HTR-8/SVneo (cell line): ENCODE measurements around the gene PRKCI.
A peak's percentile ranks its signal among the peaks of the same experiment; 100 is the strongest.
"Not testable (repeated sequence)": the region's sequence is repeated elsewhere in the genome, so short reads cannot be mapped to it uniquely, and the experiment has no call there.

Experiments used
- DNase-seq: peaks from one replicate; pipeline ENCODE4 v3.0.0; 2011; ENCODE audit warnings: low spot score, mixed read lengths; ENCODE audit not compliant: insufficient read length
- FAIRE-seq: peaks from 2 replicates; lab custom pipeline; 2011; peaks lifted over from hg19 to GRCh38; lab: Jason Lieb, UNC

PRKCI gene

DNA sequence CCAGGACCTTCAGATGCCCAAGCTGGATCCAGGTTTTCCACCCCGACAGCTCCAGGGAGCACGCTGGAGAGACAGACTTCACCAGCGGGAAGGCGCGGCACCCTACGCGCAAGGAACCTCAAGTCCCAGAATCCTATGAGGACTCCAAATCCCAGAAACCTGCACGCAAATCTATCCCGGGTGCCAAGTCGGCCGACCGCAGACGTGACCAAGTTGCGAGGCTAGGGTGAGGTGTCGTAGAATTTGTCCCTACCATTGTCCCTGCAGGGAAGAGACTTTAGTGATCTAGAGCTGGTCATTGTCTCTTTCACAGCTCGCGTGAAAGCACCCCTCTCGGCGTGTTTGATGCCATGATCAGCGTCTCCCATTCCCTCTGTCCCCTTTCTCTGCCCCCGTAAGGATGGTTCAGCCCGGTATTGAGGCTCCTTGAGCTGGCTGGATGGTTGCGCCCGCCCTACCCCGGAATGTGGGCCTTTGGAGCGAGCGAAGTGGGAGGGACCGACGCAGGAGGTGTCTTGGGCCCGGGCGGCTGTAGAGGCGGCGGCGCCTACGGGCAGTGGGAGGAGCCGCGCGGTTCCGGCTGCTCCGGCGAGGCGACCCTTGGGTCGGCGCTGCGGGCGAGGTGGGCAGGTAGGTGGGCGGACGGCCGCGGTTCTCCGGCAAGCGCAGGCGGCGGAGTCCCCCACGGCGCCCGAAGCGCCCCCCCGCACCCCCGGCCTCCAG is at the start of gene PRKCI:
TSS of gene PRKCI (plus strand) at position 501 of the 723 bp plus-strand sequence. CDS start 246 bp downstream, outside the sequence.
- FAIRE-seq (peak; percentile 75), DNase-seq (peak; percentile 95)

DNA sequence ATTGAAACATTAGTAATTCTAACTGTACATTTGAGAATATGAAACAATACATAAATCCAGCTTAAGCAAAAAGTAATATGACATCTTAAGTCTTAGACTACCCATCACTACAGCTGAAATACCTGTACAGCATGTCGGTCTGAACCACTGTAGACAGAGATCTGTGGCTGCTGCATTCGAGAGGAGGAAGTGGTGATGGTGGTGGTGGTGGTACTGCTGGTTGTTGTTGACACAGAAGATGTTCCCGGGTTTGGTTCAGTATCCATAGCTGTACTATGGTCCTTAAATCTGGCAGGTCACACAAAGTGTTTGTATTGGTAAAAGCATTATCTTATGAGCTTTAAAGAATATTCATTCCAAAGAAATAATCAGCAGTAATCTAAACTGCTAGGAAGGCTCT is 43.6 kb upstream of the PRKCI start:
- no peak for FAIRE-seq
- DNase-seq = no peak

DNA sequence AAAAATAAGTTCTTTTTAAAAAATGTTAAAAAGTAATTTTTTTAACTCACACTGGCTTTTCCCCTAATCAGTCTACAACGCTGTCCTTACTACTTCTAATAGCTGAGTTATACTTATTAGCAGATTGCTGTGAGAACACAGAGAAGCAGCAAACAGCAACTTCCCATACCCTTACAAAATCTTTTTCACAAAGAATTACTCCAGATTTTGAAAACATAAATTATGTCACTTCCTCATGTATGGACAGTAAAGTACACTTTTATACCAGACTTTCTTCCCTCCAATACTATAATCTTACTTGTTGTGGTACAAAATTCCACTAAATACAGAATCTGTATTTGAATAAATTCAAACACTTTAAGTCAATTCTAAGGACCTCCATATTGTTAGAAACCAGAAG is 42.8 kb upstream of the PRKCI start:
- FAIRE-seq = no peak
- DNase-seq = no peak

DNA sequence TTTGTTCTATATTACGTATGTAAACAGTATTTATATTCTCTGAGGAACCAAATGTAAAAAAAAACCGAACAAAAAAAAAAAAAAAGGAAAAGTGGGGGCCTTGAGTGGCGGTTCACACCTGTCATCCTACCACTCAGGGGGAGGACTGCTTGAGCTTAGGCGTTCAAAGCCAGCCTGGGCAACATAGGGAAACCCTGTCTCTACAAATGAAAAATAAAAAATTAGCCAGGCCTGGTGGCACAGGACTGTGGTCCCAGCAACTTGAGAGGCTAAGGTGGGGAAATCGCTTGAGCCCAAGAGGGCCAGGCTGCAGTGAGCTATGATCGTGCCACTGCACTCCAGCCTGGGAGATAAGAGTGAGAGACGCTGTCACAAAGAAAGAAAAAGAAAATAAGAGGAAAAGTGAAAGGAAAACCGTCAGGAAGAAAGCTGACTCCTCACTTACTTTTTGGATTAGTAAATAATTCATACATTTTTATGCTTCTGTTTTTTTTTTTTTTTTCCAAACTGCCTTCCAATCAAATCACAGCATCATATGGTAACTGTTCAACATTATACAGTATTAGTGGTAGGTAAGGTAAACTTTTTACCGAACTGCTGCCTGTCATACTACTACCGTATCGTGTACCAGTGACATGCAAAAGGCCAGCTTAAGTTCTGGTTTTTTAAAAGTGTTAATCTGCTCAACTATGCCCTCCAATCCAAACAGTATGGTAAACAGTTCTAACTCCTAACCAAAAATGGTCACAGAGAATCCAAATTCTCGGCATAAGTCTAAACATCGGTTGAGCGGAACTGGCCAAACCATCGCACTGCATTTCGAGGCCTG is 41.9 kb upstream of the PRKCI start:
- no peak for DNase-seq
- FAIRE-seq = no peak

DNA sequence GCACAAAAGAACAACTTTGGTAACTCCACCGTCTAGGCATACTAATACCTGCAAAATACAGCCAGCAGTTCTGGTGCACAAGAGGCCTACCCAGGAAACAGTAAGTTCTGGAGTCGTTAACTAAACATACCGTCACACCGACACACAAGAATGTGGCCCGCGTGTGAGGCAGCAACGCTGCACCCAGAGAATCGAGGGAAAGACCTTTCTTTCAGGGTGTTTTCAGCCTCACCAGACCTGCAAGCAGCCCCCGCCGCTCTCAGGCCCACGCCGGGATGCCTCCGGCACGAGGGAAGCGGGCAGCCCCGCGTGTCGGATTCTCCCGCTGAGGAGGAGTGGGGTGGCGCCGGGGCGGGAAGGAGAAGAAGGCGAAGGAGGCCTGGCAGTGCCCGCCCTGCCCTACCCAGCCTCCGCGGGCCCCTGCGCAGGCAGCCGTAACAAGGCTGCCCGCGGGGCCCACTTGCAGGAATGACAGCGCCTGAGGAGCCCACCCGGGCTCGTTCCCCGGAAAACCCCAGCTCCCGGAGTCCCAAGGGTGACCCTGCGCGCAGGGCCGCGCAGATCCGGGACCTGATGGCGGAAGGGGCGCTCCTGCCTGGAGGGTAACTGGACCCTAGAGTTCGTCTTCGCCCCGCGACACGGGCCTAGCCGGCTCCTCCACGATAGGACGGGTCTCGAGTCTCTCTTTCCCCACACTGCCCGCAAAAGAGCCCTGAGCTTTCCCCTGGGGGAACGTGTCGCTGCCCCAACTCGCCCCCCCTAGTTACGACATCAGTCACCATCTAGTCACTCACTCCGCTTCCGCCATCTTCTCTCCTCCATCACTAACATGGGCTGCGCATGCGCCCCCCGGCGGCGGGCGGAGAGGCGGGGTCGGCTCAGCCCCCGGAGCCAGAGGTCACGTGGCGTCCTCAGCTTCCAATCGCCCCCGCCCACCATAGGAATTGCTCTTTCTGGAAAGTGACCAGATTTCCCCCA is 41.0 kb upstream of the PRKCI start, which contains the start of gene PHC3:
TSS of gene PHC3 (minus strand) at position 826 of the 978 bp plus-strand sequence. CDS start at position 808, 18 bp downstream.
- FAIRE-seq = peak; percentile 67
- DNase-seq = peak; percentile 98

DNA sequence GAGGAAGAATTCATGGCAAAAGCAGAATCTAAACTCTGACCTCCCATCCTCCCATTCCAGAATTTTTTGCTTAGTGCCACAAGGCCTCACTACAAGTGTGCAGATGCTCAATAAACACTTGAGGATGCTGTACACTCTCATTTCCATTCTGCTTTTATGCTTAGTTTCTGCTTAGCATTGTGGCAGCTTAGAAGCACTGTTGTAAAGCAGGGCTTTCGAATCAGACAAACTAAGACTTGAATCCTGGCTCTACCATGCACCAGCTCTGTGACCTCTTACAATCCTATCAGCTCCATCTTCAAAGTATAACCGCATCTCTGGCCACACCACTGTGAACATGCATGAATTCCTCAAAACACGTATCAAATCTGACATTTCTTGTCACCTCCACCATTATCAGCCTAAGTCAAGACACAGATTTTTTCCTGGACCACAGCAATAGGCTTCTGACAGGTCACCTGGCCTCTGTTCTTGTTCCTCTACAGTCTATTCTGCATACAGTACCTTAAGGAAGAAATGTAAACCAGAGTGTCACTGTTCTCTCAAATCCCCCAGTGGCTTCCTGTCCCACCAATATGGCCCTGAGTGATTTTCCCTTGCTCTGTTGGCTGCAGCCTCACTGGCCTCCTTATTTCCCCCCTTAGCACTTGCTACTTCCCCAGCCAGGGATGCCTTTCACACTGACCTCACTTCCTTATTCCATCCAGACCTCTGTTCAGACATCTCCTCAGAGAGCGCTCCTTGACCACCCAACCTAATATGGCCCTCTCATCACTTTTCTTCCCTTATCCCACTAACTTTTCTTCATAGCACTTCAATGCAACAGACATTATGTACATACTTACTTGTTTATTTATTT is 32.6 kb upstream of the PRKCI start:
- FAIRE-seq (no peak), DNase-seq (no peak)

DNA sequence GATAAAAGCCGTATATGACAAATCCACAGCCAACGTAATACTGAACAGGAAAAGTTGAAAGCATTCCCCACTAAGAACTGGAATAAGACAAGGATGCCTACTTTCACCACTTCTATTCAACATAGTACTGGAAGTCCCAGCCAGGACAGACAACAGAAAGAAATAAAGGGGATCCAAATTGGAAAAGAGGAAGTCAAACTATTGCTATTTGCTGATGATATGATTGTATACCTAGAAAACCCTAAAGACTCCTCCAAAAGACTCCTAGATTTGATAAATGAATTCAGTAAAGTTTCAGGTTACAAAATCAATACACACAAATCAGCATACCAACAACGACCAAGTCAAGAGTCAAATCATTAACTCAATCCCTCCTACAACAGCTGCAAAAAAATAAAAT is 26.5 kb upstream of the PRKCI start:
- FAIRE-seq, DNase-seq: not testable (repeated sequence)

DNA sequence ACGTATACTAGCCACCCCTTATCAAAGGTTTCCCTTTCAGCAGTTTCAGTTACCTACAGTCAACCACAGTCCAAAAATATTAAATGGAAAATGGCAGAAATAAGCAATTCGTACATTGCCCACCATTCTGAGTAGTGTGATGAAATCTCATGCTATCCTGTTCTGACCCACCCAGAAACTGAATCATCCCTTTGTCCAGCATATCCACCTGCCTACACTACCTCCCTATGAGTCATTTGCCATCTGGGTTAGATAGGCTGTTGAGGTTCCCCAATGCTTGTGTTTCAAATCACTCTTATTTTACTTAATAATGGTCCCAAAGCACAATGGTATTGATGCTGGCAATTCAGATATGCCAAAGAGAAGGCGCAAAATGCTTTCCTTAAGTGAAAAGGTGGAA is 25.4 kb upstream of the PRKCI start:
- FAIRE-seq (no peak), DNase-seq (no peak)

DNA sequence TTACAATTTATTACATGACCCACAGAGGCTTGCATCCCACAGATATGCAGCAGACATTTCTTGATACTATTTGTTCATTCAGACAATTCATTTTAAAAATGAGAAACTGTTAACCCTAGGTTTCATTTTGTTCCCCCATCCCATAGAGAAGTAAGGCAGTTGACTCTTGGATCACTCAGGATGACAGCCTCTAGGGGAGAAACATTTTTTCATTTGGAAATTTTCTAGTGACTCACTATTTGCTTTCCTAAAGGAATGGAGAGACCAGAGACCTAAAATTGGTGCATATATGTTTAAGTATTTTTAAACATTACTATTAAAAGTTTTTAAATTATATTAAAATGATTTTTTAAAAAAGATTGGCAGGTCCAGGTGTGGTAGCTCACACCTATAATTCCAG is 21.2 kb upstream of the PRKCI start:
- no peak for DNase-seq
- no peak for FAIRE-seq

DNA sequence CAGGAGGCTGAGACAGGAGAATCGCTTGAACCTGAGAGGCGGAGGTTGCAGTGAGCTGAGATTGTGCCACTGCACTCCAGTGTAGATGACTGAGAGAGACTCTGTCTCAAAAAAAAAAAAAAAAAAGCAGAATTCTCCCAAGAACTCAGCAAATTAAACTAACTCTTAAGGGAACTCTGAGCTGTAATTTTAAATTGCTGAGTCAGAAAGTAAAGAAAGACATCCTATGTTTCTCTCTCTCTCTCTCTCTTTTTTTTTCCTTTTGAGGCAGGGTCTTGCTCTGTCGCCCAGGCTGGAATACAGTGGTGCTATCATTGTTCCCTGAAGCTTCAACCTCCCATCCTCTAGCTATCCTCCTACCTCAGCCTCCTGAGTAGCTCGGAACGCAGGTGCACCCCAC is 20.7 kb upstream of the PRKCI start:
- DNase-seq = no peak
- FAIRE-seq = no peak

DNA sequence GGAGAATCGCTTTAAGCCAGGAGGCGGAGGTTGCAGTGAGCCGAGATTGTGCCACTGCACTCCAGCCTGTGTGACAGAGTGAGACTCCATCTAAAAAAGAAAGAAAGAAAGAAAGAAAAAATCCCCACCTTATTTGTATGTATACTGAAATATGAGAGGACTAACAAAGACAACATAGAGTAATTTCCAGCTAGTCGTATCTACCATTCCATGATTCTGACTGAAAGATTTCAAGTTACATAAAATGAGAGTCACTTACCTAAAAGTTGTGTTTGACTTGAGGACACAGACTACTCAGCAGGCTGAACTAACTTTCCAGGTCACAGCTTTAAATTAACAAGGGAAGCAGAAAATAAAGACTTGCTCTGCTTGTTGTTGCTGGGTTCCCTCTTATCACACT is 18.8 kb upstream of the PRKCI start:
- no peak for FAIRE-seq
- DNase-seq = no peak

DNA sequence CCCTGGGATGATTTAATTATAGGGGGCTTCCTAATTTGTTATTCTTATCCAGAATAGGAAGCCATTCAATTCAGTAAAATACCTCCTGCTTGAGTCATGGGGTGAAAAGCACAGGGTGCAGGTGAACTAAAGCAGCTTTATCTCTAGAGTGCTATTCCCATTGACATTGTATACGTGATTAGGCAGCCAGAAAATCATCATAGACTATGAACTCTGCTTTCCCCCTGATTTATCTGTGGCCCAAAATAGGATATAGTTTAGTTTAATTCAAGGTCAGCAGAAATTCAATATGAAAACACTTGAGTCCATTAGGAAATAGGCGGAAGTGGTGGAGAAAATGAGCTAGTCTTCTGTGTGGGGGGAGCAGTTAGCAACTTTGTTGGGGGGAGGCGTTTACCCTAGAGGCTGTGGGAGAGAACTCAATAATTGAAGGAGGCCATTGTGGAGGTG is 18.2 kb upstream of the PRKCI start:
- DNase-seq (no peak), FAIRE-seq (no peak)

DNA sequence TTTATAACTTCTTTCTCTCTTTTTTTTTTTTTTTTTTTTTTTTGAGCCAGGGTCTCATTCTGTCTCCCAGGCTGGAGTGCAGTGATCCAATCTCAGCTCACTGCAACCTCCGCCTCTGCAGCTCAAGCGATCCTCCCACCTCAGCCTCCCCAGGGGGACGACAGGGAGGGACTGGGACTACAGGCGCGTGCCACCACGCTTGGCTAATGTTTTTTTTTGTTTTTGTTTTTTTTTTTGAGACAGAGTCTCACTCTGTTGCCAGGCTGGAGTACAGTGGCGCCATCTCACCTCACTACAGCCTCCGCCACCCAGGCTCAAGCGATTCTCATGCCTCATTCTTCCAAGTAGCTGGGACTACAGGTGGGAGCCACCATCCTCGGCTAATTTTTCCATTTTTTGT is 17.7 kb upstream of the PRKCI start:
- DNase-seq = no peak
- FAIRE-seq = no peak

DNA sequence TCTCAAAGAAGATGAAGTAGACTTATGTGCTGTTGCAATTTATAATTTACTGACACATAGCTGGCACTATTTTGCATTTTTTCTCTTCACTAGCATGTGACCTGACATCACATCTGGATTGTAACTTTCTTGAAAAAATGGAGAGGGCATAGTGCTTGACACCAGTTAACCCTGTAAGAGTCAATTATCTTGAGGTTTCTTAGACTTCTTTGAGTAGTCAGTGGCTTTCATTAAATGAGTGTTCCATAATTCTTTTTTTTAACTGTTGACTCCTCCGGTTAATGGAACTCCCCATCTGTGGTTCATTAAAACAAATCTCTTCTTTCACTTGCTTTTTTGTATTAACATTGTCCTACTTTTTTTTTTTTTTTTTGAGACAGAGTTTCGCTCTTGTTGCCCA is 16.9 kb upstream of the PRKCI start:
- DNase-seq (no peak), FAIRE-seq (no peak)

DNA sequence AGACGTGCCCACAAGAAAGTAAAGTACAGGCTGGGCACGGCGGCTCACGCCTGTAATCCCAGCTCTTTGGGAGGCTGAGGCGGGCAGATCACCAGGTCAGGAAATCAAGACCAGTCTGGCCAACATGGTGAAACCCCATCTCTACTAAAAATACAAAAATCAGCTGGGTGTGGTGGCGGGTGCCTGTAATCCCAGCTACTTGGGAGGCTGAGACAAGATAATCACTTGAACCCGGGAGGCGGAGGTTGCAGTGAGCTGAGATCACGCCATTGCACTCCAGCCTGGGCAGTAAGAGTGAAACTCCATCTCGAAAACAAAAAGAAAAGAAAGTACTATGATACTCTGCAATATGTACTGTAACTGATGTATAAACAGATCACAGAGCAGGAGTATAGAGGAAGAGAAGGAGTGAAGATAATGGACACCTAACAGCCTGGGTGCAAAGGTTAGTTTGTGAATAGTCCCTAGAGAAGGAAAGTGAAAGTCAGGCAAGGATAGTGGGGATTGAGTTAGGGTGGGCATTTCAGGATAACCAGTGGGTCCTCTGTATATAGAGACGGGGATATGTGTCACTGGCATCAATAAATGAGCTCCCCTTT is 16.0 kb upstream of the PRKCI start:
- FAIRE-seq, DNase-seq: not testable (repeated sequence)

DNA sequence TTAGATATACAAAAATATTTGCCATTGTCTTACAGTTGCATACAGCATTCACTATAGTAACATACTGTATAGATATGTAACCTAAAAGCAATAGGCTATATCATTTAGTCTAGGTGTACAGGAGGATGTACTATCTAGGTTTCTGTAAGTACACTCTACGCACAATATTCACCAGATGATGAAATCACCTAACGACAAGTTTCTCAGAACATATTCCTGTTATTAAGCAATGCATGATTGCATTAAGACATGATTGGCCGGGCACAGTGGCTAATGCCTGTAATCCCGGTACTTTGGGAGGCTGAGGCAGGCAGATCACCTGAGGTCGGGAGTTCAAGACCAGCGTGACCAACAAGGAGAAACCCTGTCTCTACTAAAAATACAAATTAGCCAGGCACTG is 14.5 kb upstream of the PRKCI start:
- no peak for FAIRE-seq
- DNase-seq = no peak

DNA sequence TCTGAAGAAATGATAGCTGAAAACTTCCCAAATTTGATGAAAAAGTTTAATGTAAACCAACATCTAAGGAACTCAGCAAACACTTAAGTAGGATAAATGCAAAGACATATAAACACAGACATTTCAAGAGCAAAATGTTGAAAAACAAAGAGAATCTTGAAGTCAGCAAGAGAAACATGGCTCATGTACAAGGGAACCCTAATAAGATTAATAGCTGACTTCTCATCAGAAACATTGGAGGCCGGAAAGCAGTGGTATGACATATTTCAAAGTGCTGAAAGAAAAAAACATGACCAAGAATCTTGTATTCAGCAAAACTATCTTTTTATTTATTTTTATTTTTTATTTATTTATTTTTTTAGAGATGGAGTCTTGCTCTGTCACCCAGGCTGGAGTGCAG is 10.6 kb upstream of the PRKCI start:
- DNase-seq (no peak), FAIRE-seq (no peak)

DNA sequence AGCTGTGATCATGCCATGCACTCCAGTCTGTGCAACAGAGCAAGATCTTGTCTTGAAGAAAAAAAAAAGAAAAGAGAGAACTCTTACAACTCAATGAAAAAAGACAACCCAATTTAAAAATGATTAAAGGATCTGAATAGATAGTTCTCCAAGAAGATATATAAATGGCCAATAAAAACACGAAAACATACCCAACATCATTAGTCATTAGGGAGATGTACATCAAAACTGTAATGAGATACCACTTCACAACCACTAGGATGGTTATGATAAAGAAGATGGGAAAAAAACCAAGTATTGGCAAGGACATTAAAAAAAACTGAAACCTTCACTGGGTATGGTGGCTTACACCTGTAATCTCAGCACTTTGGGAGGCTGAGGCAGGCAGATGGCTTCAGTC is 2.4 kb upstream of the PRKCI start:
- FAIRE-seq = no peak
- DNase-seq = no peak

DNA sequence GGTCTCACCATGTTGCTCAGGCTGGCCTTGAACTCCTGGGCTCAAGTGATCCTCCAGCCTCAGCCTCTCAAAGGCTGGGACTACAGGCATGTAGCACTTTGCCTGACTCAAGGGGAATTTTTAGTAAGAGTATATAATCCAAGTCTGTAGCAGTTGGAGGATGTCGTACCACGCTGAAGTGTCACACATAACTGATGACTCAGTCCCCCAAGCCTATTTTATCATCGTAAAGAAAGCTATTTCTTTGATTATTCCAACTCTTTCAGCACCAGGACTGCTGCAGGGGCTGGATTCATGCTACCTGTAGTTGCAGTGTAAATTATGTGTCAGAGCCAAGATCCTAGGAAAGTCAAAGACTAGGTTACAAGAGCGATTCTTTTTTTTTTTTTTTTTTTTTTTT is 1.4 kb upstream of the PRKCI start:
- DNase-seq (peak; percentile 42), FAIRE-seq (no peak)
